Stimulated activated CD8-positive, alpha-beta memory T cell treated with anti-CD3 and anti-CD28 coated beads, Interleukin-15, amount 100 ng/mL, for 4 hours (primary cell): ENCODE results near the gene LY86.
A peak's percentile ranks its signal among the peaks of the same experiment; 100 is the strongest.

Source experiments
- DNase-seq, 2 donors: peaks; one replicate each; pipeline ENCODE4 v3.0.0-alpha.2; 2020; ENCODE audit warnings: low read depth in 2 of 2

The LY86 gene

GRCh38 chr6:6682225-6682624 lies 93.7 kb downstream of the LY86 start:
- DNase-seq = no peak

DNA sequence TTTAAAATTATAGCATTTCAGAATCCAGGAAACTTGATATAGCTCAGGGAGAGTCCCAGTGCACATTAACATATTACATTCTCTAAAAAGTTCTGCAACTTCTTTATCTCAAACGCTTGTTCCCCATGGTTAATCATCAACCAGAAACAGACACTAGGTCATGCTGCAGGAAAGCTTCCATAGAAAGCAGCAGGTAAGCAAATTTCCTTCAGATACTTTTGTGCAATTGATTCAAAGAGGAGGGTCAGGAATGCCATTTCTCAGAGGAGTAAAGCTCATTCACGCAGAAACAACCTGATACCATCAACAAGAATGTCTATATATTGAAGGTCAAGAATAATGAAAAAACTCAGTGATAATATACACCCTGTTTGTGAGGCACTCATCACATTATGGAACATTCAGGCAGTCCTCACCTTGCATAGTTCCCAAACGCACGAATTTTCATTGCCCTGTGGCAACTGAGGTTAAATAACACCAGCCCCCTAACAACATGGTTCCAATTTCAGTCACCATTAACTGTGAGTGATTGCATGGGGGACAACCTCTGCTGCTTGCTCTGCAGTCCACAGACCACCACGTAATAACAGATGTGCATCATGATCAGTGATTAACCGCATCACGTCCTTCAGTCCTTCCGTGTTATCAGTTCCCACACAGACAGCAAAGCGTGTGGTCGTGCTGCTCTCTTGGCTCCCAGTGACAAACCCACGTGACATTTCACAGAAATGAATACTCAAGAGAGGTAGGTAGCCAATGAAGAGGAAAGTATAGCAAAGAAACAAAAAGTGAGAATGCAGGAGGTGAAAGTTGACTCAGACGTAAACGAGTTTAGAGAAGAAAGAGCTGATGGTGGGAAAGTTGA lies 95.7 kb downstream of the LY86 start:
- no peak for DNase-seq

DNA sequence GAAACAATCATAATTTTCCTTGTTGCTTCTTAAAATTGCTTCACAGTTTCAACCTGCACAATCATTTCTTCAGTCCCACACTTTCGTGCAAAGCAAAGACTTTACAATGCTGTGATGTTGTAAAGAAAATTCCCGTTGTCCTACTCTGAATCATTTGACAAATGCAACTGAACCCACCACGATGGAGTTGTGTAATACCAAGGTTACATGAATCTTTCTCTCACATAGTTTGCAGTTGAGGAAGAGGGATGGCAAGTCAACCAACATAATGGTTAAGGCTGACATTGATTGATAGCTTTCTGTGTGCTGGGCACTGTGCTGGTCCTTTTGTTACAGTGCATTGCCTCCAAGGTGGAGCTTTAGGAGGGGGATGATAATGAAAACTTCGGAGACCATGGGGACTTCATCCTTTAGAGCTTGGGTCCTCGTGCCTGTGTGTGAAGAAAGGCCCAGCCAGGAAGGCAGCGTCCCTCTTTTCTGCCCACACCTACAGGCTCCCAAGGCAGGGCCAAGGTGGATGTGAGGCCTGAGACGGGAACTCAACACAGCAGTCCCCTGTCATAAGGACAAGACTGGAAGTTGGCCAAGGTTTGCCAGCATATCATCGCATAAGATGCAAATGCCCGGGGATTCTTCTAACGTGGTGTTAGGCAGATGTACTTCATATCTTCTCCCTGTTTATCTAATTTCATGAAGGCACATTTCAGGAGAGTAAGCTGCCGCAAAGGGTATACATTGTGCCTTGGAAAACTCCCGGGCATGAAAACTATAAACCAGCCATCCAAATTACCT lies 96.9 kb downstream of the LY86 start:
- no peak for DNase-seq

DNA sequence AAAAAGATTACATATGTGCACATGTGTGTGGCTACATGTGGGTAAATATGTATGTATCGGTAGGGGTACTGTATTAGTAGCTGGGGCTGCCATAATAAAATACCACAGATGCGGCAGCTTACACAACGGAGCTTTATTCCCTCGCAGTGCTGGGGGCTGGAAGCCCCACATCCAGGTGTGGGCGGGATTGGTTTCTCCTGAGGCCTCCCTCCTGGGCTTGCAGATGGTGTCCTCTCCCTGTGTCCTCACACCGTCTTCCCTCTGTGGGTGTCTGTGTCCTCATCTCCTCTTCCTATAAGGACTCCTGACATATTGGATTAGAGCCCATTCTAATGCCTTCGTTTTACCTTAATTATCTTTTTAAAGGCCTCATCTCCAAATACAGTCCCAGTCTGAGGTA lies 97.7 kb downstream of the LY86 start:
- DNase-seq = no peak

GRCh38 chr6:6686748-6687601 lies 98.5 kb downstream of the LY86 start:
- peak in 1 of 2 donors; percentile 15 for DNase-seq

GRCh38 chr6:6688283-6688682 lies 99.8 kb downstream of the LY86 start:
- no peak for DNase-seq

- DNase-seq = no peak
Observed at GRCh38 chr6:6688951-6689350, 100.4 kb downstream of the LY86 start.

DNA sequence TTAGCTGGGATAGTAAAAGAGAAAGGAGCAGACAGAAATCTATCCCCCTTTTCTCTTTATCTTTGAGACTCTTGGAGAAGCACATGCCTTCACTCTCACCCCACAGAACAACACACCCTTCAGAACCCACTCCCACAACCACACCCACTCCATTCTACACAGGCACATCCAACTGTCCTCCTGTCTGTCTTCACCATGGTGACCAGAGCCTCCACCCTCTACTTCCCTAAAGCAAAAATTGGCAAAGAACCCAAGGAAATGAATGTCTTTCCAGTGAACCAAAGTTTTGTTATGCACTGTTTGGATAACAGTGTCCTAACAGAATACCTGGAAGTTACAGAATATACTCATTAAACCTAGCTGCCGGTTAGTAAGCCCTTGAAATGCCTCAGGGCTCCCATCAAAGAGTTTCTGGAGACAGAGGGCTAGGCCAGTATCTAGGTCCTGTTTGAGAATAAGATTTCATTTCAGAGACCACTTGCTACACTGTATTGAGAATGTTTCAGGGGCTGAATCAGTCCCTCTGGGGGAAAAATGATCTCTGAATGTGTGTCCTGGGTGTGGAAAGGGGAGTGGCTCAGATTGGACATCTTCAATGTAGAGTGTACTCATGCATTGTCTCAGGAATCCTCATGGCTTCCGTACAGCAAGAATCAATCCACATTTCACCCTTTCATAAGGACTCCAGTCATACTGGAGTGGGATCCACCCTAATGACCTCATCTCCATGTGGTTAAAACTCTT lies 101.1 kb downstream of the LY86 start:
- no peak for DNase-seq

DNA sequence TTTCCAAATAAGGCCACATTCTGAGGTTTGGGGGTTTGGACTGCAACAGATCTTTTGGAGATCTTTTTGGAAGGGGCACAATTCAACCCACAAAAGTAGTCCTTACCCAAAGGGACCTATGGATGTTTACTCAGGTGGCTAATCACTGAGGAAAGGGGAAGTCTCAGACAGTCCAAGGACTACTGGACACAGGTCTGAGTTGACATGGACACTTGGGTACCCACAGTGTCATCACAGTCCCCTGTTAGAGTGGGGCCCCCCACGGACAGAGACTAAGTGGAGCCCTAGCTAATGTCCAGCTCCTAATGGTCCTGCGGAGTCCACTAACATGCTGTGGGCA lies 101.6 kb downstream of the LY86 start:
- no peak for DNase-seq

DNA sequence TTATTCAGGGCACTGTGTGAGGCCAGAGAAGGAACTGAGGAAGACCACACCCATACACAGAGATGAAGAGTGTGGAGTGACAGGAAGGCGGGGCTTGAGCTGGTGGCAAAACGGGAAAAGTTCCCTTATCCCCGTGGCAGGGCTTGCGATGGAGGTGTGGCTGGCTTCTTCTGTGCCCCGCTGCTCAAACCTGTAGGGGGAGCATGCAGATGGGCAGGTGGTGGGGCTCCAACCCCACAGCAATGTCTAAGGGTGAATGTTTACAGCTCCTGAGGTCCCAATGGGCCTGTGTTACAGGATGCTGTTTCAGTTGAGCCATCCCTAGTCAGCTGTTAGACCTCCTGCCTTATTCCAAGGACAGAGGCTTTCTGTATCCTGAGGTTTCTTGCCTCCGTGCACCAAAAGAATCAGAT lies 105.9 kb downstream of the LY86 start:
- no peak for DNase-seq

- no peak for DNase-seq
Observed at GRCh38 chr6:6694825-6695624, 106.5 kb downstream of the LY86 start.

DNA sequence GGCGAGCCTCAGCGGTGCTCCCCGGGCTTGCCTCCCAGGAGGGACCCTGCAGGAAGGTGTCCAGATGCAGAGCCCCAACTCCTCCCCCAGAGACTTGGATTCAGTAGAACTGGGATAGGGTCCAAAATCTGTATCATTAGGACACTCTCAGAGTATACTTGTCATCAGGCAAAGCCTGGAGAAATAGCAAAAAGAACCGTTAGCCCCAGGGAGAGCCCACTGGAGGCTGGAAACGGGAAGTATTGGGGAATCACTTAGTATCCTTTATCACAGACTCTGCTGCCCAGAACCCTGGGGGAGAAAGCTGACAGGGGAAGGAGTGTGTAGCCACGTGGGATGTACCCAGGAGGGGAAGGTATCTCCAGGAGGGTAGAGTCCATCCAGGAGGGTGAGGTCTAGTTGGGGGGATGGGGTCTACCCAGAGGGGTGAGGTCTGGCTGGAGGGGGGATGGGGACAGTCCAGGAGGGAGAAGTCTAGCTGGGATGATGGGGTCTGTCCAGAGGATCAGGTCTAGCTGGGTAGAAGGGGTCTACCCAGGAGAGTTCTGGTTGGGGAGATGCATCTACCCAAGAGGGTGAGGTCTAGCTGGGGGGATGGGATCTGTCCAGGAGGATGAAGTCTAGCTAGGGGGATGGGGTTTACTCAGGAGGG lies 107.2 kb downstream of the LY86 start:
- DNase-seq = no peak

- no peak for DNase-seq
Observed at GRCh38 chr6:6696867-6697531, 108.5 kb downstream of the LY86 start.

GRCh38 chr6:6697620-6698019 lies 109.1 kb downstream of the LY86 start:
- no peak for DNase-seq

- no peak for DNase-seq
Observed at GRCh38 chr6:6699741-6700367, 111.3 kb downstream of the LY86 start.

- DNase-seq = no peak
Observed at GRCh38 chr6:6700407-6701270, 112.1 kb downstream of the LY86 start.

DNA sequence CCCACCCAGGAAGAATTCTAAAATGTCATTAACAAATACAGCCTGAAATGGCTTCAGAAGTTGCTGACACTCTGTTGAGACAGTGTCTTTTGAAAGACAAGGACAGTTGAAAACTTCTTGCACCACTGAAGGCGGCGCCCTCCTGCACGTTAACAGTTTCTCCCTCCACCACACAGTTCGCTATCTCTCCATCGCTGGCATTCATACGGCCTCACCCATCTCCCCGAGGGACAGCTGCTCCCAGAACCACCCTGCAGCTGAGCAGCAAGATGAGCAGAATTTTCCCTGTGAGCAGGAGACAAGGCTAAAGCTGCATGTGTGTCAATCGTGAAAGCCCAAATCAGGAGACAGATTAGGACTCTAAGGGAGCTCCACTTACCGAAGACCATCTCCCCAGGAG lies 113.3 kb downstream of the LY86 start:
- DNase-seq = no peak

- no peak for DNase-seq
Observed at GRCh38 chr6:6703699-6704098, 115.2 kb downstream of the LY86 start.
